ENCODE results near the gene RAB15.

The RAB15 gene

DNA sequence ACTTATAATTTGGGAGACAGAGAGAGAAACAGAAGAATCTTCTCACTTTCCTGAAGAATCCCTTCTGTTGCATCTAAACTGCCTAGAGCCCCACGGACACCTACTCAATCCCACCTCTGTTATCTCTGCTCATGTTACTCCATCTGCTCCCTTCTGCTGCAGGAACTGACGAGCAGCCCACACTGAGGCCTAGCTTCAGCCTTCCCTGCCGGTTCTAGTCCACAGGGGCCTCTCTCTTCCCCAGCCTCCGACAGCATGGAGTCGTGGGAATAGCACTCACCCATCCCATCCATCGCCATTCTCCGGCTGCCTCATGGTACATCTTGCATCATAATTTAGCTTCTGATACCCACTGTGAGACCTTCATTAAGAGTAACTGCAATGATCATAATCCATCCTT, 4.0 kb downstream of the RAB15 start:
- Histone ChIP-seq H3K36me3 (ENCODE audit: insufficient read depth, low read depth, low read length) (peaks cover 8% of the 10 kb centered on the region; the same call in 1 of the 2 replicates), H3K4me3 (ENCODE audit: low read length) (peak overlapping the region; percentile 18; the same call in 1 of the 2 replicates), H3K27ac (ENCODE audit: low read length) (no peak overlapping the region), H3K27me3 (ENCODE audit: insufficient read depth, low read length) (peaks cover 27% of the 10 kb centered on the region), H3K9ac (ENCODE audit: low read depth, low read length) (peak overlapping the region; percentile 4; the same call in 1 of the 2 replicates), H3K4me1 (ENCODE audit: insufficient read depth, low read length) (peaks cover 29% of the 10 kb centered on the region), H3K9me3 (ENCODE audit: insufficient read depth, low read depth, low read length) (no peaks in the 10 kb centered on the region)

DNA sequence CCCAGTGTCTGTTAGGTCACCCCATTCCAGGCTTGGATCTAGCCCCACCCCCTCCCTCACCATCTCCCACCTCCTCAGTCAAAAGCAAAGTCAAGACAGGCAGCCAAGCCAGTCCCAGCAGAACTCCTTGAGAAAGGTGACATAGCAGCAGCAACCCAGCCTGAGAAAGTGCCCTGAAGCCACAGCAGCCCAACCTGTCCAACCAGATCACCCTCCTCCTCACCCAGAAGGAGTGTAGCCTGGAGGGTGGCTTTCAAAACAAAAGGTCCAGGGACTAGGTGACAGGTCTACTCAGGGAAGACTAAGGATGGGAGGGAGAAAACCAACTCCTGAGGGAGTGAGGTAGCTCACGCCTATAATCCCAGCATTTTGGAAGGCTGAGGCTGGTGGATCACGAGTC, 5.2 kb downstream of the RAB15 start:
- Histone ChIP-seq H3K27me3 (ENCODE audit: insufficient read depth, low read length) (peaks cover 19% of the 10 kb centered on the region), H3K4me3 (ENCODE audit: low read length) (no peak overlapping the region), H3K9ac (ENCODE audit: low read depth, low read length) (no peak overlapping the region), H3K27ac (ENCODE audit: low read length) (no peak overlapping the region), H3K4me1 (ENCODE audit: insufficient read depth, low read length) (peaks cover 26% of the 10 kb centered on the region), H3K9me3 (ENCODE audit: insufficient read depth, low read depth, low read length) (no peaks in the 10 kb centered on the region), H3K36me3 (ENCODE audit: insufficient read depth, low read depth, low read length) (peaks cover 8% of the 10 kb centered on the region; the same call in 1 of the 2 replicates)

DNA sequence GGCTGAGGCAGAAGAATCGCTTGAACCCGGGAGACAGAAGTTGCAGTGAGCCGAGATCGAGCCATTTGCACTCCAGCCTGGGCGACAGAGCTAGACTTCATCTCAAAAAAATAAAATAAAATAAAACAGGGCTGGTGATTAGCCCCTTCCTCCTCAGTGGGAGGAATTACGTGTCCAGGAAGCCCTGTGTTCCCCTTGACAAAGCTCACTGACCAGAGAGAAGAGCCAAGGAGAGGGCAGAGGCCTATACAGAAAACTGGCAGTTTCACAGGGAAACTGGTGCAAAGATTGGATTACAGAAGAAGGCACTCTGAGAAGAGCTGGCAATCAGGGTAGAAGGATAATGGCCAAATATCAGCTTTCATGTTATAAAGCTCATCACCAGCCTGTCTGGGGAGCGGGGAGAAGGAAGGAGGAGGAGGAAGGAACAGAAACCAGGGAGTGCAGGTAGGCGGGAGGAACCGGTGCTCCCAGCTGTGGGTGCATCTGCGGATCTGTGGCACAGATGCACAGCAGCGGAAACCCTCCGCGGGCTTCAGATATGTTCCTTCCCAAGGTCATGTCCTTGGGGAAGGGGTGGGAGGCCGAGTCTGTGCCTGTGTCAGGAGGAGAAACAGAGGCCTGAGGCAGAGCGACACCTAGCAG, 6.7 kb downstream of the RAB15 start:
- Histone ChIP-seq H3K4me3 (ENCODE audit: low read length) (no peak overlapping the region), H3K9ac (ENCODE audit: low read depth, low read length) (no peak overlapping the region), H3K27ac (ENCODE audit: low read length) (no peak overlapping the region), H3K4me1 (ENCODE audit: insufficient read depth, low read length) (peaks cover 23% of the 10 kb centered on the region), H3K36me3 (ENCODE audit: insufficient read depth, low read depth, low read length) (peaks cover 8% of the 10 kb centered on the region; the same call in 1 of the 2 replicates), H3K9me3 (ENCODE audit: insufficient read depth, low read depth, low read length) (no peaks in the 10 kb centered on the region), H3K27me3 (ENCODE audit: insufficient read depth, low read length) (peaks cover 7% of the 10 kb centered on the region; the same call in 1 of the 2 replicates)

DNA sequence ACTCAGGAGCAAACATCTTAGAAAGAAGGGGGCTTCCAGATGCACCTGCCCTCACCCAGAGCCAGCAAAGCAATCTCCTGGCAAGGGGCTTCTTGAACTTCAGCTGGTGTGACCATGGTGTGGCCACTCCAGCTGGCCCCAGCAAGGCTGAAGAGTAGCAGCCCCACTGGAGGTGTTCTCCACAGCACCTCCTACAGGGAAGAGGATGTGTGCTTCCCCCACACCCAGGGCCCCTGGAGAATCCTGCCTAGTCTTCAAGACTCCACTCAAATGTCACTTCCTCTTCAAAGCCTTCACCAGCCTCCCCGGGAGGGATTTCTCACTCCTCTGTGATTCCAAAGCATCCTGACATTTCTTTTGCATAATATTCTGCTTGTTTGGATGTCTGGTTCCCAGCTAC, 8.5 kb downstream of the RAB15 start:
- Histone ChIP-seq H3K4me3 (ENCODE audit: low read length) (no peak overlapping the region), H3K4me1 (ENCODE audit: insufficient read depth, low read length) (peaks cover 11% of the 10 kb centered on the region; the same call in 1 of the 2 replicates), H3K27me3 (ENCODE audit: insufficient read depth, low read length) (no peaks in the 10 kb centered on the region), H3K9ac (ENCODE audit: low read depth, low read length) (no peak overlapping the region), H3K9me3 (ENCODE audit: insufficient read depth, low read depth, low read length) (no peaks in the 10 kb centered on the region), H3K36me3 (ENCODE audit: insufficient read depth, low read depth, low read length) (peaks cover 8% of the 10 kb centered on the region; the same call in 1 of the 2 replicates), H3K27ac (ENCODE audit: low read length) (no peak overlapping the region)

DNA sequence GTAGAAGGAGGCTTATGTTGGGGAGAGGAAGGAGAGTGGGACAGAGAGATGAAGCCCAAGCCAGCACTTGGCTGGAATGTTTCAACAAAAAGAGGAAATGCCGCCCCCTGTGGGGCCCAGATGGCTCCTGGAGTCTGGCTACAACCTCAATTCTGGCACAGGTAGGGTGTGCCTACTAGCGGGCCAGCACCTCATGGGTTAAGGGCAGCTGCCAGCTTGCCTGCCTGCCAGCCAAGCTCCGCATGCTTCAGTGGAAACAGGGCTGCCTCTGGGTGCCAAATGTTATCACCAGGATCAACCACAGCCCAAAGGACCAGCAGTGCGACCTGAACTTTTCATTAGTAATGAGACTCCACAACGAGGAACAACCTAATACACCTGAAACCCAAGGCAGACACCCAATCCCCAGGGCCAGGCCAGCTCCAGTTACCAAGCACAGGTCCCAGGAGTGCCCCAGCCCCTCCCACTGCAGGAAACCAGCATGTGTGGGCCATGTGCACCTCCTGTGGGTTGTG, 11.3 kb downstream of the RAB15 start:
- Histone ChIP-seq H3K36me3 (ENCODE audit: insufficient read depth, low read depth, low read length) (no peaks in the 10 kb centered on the region), H3K9me3 (ENCODE audit: insufficient read depth, low read depth, low read length) (no peaks in the 10 kb centered on the region), H3K27ac (ENCODE audit: low read length) (no peak overlapping the region), H3K4me3 (ENCODE audit: low read length) (no peak overlapping the region), H3K9ac (ENCODE audit: low read depth, low read length) (no peak overlapping the region), H3K4me1 (ENCODE audit: insufficient read depth, low read length) (peaks cover 25% of the 10 kb centered on the region), H3K27me3 (ENCODE audit: insufficient read depth, low read length) (no peaks in the 10 kb centered on the region)

DNA sequence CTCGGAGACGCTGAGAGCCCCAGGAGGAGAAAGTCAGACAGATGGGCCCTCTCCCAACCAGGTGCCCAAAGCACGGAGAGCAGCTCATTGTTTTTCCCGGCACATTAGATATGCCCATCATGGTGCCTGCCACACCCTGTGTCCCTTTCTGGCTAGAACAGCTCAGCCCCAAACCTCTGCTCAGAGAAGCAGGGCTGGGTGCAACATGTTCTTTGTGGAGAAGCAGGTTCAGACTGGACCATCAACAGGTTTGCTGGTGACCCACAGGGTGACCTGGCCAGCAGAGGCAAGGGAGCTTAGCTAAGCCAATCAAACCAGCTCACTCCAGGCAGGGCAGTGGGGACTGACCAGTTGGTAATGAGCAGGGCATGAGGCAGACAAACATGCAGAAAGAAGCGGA, 13.4 kb downstream of the RAB15 start:
- no peak overlapping the region for H3K27ac ChIP-seq (ENCODE audit: low read length)
- no peak overlapping the region for H3K9ac ChIP-seq (ENCODE audit: low read depth, low read length)
- no peaks in the 10 kb centered on the region for H3K36me3 ChIP-seq (ENCODE audit: insufficient read depth, low read depth, low read length)
- H3K27me3 ChIP-seq (ENCODE audit: insufficient read depth, low read length): no peaks in the 10 kb centered on the region
- peaks cover 33% of the 10 kb centered on the region for H3K4me1 ChIP-seq (ENCODE audit: insufficient read depth, low read length)
- H3K4me3 ChIP-seq (ENCODE audit: low read length): no peak overlapping the region
- H3K9me3 ChIP-seq (ENCODE audit: insufficient read depth, low read depth, low read length): no peaks in the 10 kb centered on the region

DNA sequence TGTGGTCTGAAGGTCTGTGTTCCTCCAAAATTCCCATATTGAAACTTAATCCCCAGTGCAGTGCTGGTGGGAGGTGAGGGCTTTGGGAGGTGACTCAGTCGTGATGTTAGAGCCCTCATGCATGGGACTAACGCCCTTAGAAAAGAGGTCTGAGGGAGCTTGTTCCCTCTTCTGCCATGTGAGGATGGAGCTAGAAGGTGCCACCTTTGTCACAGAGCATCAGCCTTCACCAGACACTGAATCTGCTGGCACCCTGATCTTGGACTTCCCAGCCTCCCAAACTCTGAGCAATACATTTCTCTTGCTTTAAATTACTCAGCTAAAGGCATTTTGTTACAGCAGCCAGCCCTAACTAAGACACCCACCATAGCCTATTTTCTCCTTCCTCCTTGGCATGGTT, 13.9 kb downstream of the RAB15 start:
- no peaks in the 10 kb centered on the region for H3K36me3 ChIP-seq (ENCODE audit: insufficient read depth, low read depth, low read length)
- no peaks in the 10 kb centered on the region for H3K27me3 ChIP-seq (ENCODE audit: insufficient read depth, low read length)
- H3K27ac ChIP-seq (ENCODE audit: low read length): no peak overlapping the region
- peaks cover 33% of the 10 kb centered on the region for H3K4me1 ChIP-seq (ENCODE audit: insufficient read depth, low read length)
- no peak overlapping the region for H3K4me3 ChIP-seq (ENCODE audit: low read length)
- H3K9me3 ChIP-seq (ENCODE audit: insufficient read depth, low read depth, low read length): no peaks in the 10 kb centered on the region
- no peak overlapping the region for H3K9ac ChIP-seq (ENCODE audit: low read depth, low read length)

DNA sequence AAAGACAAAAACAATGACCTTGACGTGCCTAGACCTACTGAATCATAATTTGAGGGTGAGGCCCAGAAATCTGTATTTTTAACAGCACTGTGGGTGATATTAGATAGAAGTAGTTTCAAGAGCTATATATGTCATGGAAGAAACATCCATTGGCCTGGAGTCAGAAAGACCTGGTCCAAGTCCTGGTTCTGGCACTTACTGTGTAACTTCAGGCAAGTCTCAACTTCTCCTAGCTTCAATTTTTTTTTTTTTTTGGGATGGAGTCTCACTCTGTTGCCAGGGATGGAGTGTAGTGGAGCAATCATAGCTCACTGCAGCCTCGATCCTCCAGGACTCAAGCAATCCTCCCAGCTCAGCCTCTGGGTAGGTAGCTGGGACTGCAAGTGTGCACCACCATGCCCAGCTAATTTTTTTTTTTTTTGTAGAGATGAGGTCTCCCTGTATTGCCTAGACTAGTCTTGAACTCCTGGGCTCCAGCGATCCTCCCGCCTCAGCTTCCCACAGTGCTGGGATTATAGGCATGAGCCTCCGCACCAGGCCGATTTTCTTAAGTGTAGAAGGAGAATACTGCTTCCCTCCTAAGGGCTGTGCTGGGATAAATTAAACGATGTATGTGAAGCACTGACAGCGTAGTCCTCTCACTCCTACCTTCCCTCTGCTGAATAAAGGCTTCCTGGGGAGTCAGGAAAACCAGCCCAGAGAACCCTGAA, 15.3 kb downstream of the RAB15 start:
- H3K4me1 ChIP-seq (ENCODE audit: insufficient read depth, low read length): peaks cover 33% of the 10 kb centered on the region
- no peaks in the 10 kb centered on the region for H3K27me3 ChIP-seq (ENCODE audit: insufficient read depth, low read length)
- no peak overlapping the region for H3K4me3 ChIP-seq (ENCODE audit: low read length)
- H3K36me3 ChIP-seq (ENCODE audit: insufficient read depth, low read depth, low read length): peaks cover 12% of the 10 kb centered on the region
- H3K9me3 ChIP-seq (ENCODE audit: insufficient read depth, low read depth, low read length): no peaks in the 10 kb centered on the region
- H3K9ac ChIP-seq (ENCODE audit: low read depth, low read length): no peak overlapping the region
- H3K27ac ChIP-seq (ENCODE audit: low read length): no peak overlapping the region

DNA sequence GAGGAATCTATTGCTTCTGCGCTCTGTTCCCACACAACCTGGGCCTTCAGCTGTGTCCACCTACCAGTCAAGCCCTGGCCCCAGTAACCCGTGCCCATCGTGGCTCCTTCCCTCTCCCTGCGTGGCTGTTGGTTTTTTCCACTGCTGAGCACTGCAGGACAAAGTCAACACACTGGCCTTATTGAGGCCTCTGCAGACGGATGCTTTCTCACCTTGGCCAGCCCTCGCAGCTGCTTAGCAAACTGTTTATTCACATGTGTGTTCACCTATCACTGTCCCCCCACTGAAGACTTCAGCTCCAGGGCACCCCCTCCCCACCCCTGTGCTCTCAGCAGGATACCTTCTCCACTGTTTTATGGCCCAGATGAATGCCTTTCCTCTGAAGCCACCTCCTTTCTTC, 16.8 kb downstream of the RAB15 start:
- Histone ChIP-seq H3K36me3 (ENCODE audit: insufficient read depth, low read depth, low read length) (peaks cover 26% of the 10 kb centered on the region), H3K9ac (ENCODE audit: low read depth, low read length) (no peak overlapping the region), H3K4me1 (ENCODE audit: insufficient read depth, low read length) (peaks cover 29% of the 10 kb centered on the region), H3K27me3 (ENCODE audit: insufficient read depth, low read length) (no peaks in the 10 kb centered on the region), H3K27ac (ENCODE audit: low read length) (no peak overlapping the region), H3K4me3 (ENCODE audit: low read length) (no peak overlapping the region), H3K9me3 (ENCODE audit: insufficient read depth, low read depth, low read length) (no peaks in the 10 kb centered on the region)

DNA sequence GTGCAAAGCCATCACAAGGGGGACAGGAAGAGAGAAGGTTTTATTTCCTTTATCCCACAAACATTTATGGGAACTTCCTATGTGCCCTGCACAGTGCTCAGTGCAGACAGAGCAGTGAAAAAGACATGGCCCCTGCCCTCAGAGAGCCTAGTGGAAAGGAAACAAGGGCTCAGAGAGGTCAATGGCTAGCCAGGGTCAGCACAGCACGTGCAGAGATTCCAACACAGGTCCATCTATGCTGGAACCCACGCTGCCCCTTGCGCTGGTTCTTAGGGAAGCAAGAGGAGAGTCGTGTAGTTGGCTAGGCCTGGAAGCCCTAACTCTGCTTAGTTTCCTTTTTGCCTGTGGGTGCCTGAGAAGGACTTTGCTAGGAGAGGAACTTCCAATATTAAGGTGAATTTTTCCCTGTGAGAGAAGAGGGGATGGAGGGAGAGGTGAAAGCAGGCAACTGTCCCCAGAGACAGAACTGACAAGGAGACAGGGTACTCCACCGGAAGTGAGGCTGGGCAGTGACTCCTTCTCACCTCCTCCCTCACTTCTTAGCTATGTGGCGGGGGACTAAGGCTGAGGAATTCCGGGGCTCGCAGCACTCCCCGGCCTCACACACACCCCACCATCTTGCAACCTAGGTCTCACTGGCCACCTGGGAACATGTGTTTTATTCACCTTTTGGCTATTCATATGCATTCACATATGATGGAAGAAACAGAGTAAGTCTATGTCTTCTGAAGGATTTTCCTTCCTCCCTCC, 17.5 kb downstream of the RAB15 start:
- Histone ChIP-seq H3K9ac (ENCODE audit: low read depth, low read length) (no peak overlapping the region), H3K36me3 (ENCODE audit: insufficient read depth, low read depth, low read length) (peaks cover 31% of the 10 kb centered on the region), H3K27me3 (ENCODE audit: insufficient read depth, low read length) (no peaks in the 10 kb centered on the region), H3K27ac (ENCODE audit: low read length) (no peak overlapping the region), H3K4me3 (ENCODE audit: low read length) (no peak overlapping the region), H3K9me3 (ENCODE audit: insufficient read depth, low read depth, low read length) (no peaks in the 10 kb centered on the region), H3K4me1 (ENCODE audit: insufficient read depth, low read length) (peaks cover 26% of the 10 kb centered on the region)

DNA sequence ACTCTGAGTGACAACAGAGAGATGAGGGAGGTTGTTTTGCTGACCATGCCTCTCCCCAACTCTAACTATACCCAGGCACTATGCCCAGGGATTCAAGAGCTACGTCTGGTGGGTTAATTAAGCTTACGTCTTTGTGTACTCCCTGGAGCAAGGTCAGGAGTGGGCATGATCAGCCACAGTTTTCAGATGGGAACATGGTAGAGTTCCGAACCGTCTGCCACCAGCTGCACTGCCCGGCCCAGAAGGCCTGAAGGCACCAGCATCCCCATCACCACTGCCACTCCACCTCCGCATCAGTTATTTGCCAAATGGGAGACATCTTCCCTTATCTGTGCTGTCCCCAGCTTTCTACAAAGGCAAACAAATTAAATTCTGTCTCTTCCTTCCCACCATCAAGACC, 18.5 kb downstream of the RAB15 start:
- Histone ChIP-seq H3K4me1 (ENCODE audit: insufficient read depth, low read length) (peaks cover 26% of the 10 kb centered on the region), H3K27ac (ENCODE audit: low read length) (no peak overlapping the region), H3K27me3 (ENCODE audit: insufficient read depth, low read length) (no peaks in the 10 kb centered on the region), H3K4me3 (ENCODE audit: low read length) (no peak overlapping the region), H3K9ac (ENCODE audit: low read depth, low read length) (no peak overlapping the region), H3K36me3 (ENCODE audit: insufficient read depth, low read depth, low read length) (peaks cover 38% of the 10 kb centered on the region), H3K9me3 (ENCODE audit: insufficient read depth, low read depth, low read length) (no peaks in the 10 kb centered on the region)
